OCI-LY1 (cell line): ENCODE measurements around the gene CDK11A.
"Not testable (repeated sequence)": the region's sequence is repeated elsewhere in the genome, so short reads cannot be mapped to it uniquely, and the experiment has no call there.

Experiments
- H2AFZ ChIP-seq: fragments of 200-600 bp; sonication (generic), shearing (Covaris generic); 2 replicates; pipeline ENCODE4 v1.6.0; 2014; ENCODE audit warnings: antibody characterized with exemption, mild to moderate bottlenecking, low read length
- H3F3A ChIP-seq: fragments of 200-600 bp; sonication (generic), shearing (Covaris generic); 2 replicates; pipeline ENCODE4 v1.6.0; 2014; ENCODE audit warnings: mild to moderate bottlenecking, antibody characterized with exemption, low read length, moderate library complexity; ENCODE audit not compliant: insufficient read depth
- H3K27ac ChIP-seq: fragments of 200-600 bp; sonication (generic); 2 replicates; pipeline ENCODE4 v1.5.1; 2014; ENCODE audit warnings: low read length, mixed run types, mild to moderate bottlenecking, low read depth; ENCODE audit not compliant: poor library complexity, severe bottlenecking
- H3K27me3 ChIP-seq: fragments of 200-600 bp; sonication (generic); 2 replicates; pipeline ENCODE4 v1.6.0; 2014; ENCODE audit warnings: antibody characterized with exemption, mild to moderate bottlenecking, low read length, moderate library complexity; ENCODE audit not compliant: insufficient read depth
- H3K36me3 ChIP-seq: fragments of 200-600 bp; sonication (generic); 2 replicates; pipeline ENCODE4 v1.6.1; 2014; ENCODE audit warnings: mild to moderate bottlenecking, antibody characterized with exemption, low read length, moderate library complexity, mixed read lengths; ENCODE audit not compliant: insufficient read depth
- H3K4me1 ChIP-seq: fragments of 200-600 bp; sonication (generic); 2 replicates; pipeline ENCODE4 v1.5.1; 2014; ENCODE audit warnings: mild to moderate bottlenecking, low read length, moderate library complexity; ENCODE audit not compliant: insufficient read depth, severe bottlenecking
- H3K4me2 ChIP-seq: fragments of 200-600 bp; sonication (generic), shearing (Covaris generic); 2 replicates; pipeline ENCODE4 v1.6.1; 2014; ENCODE audit warnings: low read length
- H3K4me3 ChIP-seq: fragments of 200-600 bp; sonication (generic); 2 replicates; pipeline ENCODE4 v1.5.1; 2014; ENCODE audit warnings: low read length, low read depth, mild to moderate bottlenecking, mixed read lengths; ENCODE audit not compliant: poor library complexity, severe bottlenecking
- H3K79me2 ChIP-seq: fragments of 200-600 bp; shearing (Covaris generic); 2 replicates; pipeline ENCODE4 v1.6.1; 2016; ENCODE audit warnings: mixed run types, low read length, mixed read lengths; ENCODE audit not compliant: insufficient read depth
- H3K9ac ChIP-seq: fragments of 200-600 bp; sonication (generic), shearing (Covaris generic); 2 replicates; pipeline ENCODE4 v1.6.1; 2014; ENCODE audit warnings: mild to moderate bottlenecking, low read length, mixed read lengths
- H3K9me2 ChIP-seq: fragments of 200-600 bp; sonication (generic), shearing (Covaris generic); 2 replicates; pipeline ENCODE4 v1.6.1; 2014; ENCODE audit warnings: low read depth, mild to moderate bottlenecking, low read length, mixed read lengths
- H3K9me3 ChIP-seq: fragments of 200-600 bp; shearing (Covaris generic); 2 replicates; pipeline ENCODE4 v1.6.1; 2014; ENCODE audit warnings: low read length, mixed read lengths
- H4K20me1 ChIP-seq: fragments of 200-600 bp; sonication (generic), shearing (Covaris generic); 2 replicates; pipeline ENCODE4 v1.6.0; 2016; ENCODE audit warnings: mild to moderate bottlenecking, low read length; ENCODE audit not compliant: insufficient read depth

The CDK11A gene

DNA sequence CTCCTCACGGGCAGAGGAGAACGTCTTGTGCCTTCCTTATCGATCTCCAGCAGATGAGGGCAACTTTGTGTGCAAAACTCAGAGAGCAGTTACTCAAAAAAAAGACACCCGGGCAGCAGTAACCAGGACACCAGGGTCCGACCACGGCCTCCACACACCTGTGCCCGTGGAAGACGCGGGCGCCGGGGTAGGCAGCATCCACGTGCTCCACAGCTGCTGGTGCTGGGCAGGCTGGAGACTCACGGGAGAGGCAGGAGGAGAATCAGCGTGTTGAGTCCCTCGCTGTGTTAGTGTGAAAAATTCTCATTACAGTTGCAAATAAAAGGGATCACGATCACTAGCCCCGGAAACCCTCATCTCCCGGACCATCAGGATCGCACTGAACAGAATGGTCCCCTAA is 25.1 kb downstream of the CDK11A start:
- not testable (repeated sequence) for H3K4me2 ChIP-seq, H3K9ac ChIP-seq, H3K27me3 ChIP-seq, H3K9me2 ChIP-seq, H4K20me1 ChIP-seq, H3K36me3 ChIP-seq, H3K27ac ChIP-seq, H3K9me3 ChIP-seq, H3K79me2 ChIP-seq, H2AFZ ChIP-seq, H3F3A ChIP-seq, H3K4me1 ChIP-seq, H3K4me3 ChIP-seq

DNA sequence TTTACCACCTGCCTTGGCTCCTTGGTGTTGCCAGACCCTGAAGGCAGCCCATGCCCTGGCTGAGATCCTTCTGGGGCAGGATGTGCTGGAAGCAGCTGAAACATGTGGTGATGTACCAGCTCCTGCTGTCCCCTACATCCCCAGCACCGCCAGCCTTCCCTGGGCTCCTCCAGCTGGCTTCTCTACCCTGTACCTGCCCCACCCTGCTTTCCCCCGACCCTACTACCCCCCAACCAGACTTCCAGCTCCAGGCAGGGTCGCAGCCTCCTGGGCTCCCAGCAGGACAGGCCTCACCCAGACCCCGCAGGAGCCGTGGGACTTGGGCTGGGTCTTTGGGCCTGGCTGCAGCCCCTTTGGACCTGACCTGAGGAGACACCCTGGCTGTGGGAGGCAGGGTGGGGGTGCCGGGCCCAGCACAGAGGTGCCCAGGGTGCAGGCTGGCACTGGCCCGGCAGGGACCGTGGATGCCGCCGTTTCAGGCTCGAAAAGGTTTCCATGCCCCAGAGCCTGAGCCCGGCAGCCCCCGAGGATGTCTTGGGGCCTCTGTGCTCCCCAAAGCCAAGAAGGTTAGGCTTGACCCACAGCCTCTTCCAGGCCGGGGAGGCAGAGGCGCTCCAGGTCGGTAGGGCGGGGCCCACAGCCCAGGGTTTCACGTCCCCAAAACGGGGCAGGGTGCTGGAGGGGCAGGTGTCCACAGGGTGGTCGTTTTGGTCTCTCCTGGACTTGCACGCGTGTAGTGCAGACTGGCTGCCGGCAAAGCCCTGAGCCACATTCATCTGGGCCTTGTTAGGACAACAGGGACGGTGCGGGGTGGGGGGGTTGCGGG is 26.6 kb downstream of the CDK11A start:
- H3K27ac ChIP-seq, H3K4me3 ChIP-seq, H3F3A ChIP-seq, H3K9me2 ChIP-seq, H3K9me3 ChIP-seq, H3K4me1 ChIP-seq, H3K27me3 ChIP-seq, H3K4me2 ChIP-seq, H4K20me1 ChIP-seq, H3K79me2 ChIP-seq, H2AFZ ChIP-seq, H3K36me3 ChIP-seq, H3K9ac ChIP-seq: not testable (repeated sequence)

DNA sequence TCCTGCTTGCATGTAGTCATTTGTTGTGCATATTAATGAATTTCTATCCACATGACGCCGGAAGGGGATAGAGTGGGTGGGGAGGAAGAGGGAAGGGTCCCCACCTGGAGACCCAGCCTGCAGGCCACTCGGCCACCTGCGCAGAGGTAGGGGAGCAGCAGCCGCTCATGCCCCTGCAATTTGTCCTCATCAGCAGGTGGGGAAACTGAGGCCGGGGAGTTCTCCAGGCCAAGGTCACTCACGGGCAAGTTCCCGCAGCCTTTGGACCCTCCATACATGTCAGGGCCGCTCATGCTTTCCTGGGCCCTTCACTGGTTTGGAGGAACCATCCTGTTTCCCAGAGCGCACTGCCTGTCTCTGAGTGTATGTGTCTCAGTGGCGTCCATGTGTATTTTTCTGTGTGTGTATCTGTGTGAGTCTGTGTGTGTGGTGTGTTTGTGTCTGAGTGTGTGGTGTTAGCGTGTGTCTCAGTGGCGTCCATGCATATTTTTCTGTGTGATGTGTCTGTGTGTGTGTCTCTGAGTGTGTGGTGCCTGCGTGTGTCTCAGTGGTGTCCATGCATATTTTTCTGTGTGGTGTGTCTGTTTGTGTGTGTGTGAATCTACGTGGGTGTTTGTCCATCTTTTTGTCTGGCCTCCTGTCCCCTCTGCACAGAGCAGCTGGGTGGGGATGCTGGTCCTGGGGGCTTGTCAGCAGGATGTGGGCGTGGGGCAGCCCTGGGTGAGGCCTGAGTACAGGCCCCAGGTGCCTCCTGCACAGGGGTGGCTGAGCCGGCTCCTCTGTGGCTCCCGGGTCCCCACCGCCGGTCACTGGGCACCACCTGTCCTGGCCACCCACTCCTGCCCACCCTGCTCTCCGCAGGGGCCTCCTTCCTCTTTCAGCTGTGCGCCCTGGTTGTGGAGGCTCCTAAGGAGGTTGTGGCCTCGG is 27.5 kb downstream of the CDK11A start:
- H3K4me1 ChIP-seq, H3K36me3 ChIP-seq, H4K20me1 ChIP-seq, H3K9me3 ChIP-seq, H3F3A ChIP-seq, H3K4me2 ChIP-seq, H3K9me2 ChIP-seq, H3K27me3 ChIP-seq, H3K79me2 ChIP-seq, H2AFZ ChIP-seq, H3K9ac ChIP-seq, H3K4me3 ChIP-seq, H3K27ac ChIP-seq: not testable (repeated sequence)

DNA sequence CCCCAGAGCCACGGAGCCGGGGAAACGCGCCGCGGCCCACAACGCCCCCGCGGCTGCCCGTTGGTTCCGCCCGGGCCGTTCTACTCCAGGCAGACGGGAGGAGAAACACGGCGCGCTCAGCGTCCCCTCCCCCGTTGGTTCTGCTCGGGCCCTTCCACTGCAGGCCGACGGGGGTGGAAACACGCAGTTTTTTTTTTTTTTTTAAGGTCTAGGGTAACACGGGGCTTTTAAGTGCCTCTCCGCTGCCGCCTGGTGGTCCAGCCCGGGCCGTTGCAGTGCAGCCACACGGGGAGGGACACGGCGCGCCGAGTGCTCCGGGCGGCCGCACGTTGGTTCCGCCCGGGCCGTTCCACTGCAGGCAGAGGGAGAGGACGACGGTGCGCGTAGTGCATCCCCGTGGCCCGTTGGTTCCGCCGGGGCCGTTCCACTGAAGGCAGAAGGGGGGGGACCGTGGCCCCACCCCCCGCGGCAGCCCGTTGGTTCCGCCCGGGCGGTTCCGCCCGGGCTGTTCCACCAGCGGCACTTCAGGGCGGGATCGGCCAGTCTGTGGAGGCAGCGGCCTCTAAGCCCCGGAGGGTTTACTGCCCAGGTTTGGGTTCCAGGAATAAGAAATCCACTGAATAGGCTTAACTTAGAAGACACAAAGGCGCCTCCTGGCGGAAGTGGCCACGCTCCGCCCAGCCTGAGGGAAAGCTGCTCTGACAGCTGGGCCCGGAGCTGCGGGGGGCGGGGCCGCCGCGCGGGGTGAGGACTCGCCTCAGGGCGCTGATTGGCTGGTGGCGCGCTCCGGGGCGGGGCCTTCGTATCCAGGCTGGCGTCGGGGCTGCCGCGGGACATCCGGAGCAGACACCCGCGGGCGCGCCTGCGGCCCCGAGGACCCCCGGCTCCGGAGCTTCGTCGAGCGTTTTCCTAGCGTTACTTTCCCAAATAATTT is 31.2 kb downstream of the CDK11A start, which contains the start of gene SLC35E2B:
Gene SLC35E2B (minus strand): TSS at position 82 of the 934 bp plus-strand sequence. CDS start 16,096 bp downstream, outside the sequence.
- H3K36me3 ChIP-seq, H2AFZ ChIP-seq, H3K4me1 ChIP-seq, H4K20me1 ChIP-seq, H3K79me2 ChIP-seq, H3K9me2 ChIP-seq, H3K9me3 ChIP-seq, H3F3A ChIP-seq, H3K27me3 ChIP-seq: not testable (repeated sequence)
- Histone ChIP-seq H3K27ac (peak within 1 kb of the TSS; percentile 88), H3K4me3 (peak within 1 kb of the TSS; percentile 66), H3K9ac (peak within 1 kb of the TSS; percentile 77), H3K4me2 (peak within 1 kb of the TSS; percentile 38)

DNA sequence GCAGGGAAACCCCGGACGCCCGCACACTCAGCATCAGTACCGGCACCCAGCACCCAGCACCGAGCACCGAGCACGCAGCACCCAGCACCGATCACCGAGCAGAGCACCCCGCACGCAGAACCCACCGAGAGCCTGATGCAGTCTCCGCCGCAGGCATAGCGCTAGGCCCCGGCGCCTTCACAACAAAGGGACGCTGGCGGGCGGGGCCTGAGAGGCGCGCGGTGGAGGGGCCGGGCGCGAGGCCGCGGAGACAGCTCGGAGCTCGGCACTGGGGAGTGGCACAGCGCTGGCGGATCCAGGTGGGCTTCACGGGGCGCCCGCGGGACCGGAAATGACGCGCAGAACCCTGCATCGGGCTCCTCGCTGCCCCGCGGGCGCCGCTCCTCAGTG is 31.8 kb downstream of the CDK11A start:
- H3K27me3 ChIP-seq, H3K79me2 ChIP-seq, H3K36me3 ChIP-seq, H3K4me1 ChIP-seq, H3K9me3 ChIP-seq, H2AFZ ChIP-seq, H3K9me2 ChIP-seq, H4K20me1 ChIP-seq, H3F3A ChIP-seq: not testable (repeated sequence)
- H3K27ac ChIP-seq = peak overlapping the region; percentile 88
- peak overlapping the region; percentile 66 for H3K4me3 ChIP-seq
- peak overlapping the region; percentile 38 for H3K4me2 ChIP-seq
- H3K9ac ChIP-seq = peak overlapping the region; percentile 77

DNA sequence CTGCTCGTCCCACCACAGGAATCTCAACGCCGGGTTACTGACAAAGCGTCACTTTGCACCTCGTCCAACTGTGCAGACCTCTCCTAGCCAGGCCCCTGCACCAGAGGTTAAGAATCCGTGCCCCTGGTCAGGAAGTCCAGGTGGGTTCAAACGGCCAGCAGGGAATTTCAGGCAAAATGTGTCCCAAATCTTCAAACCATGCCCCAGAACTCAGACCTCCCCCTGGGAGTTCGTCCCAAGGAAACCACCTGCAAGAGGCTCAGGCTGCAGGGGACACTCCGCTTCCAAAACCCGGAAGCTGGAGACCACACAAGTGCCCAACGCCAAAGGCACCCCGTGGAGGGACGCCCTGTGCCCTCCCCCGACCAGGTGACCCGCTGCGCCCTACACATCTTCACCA is 32.7 kb downstream of the CDK11A start:
- not testable (repeated sequence) for H3K4me2 ChIP-seq, H3K9me3 ChIP-seq, H3K36me3 ChIP-seq, H2AFZ ChIP-seq, H3K79me2 ChIP-seq, H3K27me3 ChIP-seq, H3K27ac ChIP-seq, H3K9me2 ChIP-seq, H3K4me3 ChIP-seq, H4K20me1 ChIP-seq, H3K9ac ChIP-seq, H3F3A ChIP-seq
- peaks cover 16% of the 10 kb centered on the region for H3K4me1 ChIP-seq

DNA sequence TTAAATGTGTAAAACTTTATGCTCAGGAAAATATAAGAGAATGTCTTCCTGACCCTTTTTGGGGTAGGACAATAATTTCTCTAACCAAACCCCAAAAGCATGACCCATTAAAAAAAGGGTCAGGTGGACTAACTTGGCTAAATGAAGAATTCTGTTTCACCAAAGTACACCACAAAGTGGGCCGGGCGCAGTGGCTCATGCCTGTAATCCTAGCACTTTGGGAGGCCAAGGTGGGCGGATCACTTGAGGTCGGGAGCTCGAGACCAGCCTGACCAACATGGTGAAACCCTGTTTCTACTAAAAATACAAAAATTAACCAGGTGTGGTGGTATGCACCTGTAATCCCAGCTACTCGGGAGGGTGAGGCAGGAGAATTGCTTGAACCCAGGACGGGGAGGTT is 34.6 kb downstream of the CDK11A start:
- H3K36me3 ChIP-seq, H3K79me2 ChIP-seq, H3K9me2 ChIP-seq, H3K4me3 ChIP-seq, H3K27me3 ChIP-seq, H4K20me1 ChIP-seq, H2AFZ ChIP-seq, H3K9ac ChIP-seq, H3K4me2 ChIP-seq, H3K9me3 ChIP-seq, H3K27ac ChIP-seq, H3F3A ChIP-seq: not testable (repeated sequence)
- H3K4me1 ChIP-seq = peaks cover 17% of the 10 kb centered on the region
